Lung (tissue), 12 donors: ENCODE measurements around the gene CTRB2. TPM values are rescaled to one million over a fixed set of nuclear protein-coding genes. Genes with fewer than 3 reads are reported as not detected.

Experiments used
- ATAC-seq: fragments of 200-7000 bp; cut with Tn5 transposase; one replicate; pipeline ENCODE4 v1.9.1; 2020; ENCODE audit warnings: moderate number of reproducible peaks; ENCODE audit not compliant: insufficient read depth, low FRiP score
- DNase-seq, 3 donors: peaks; one replicate each; pipeline ENCODE4 v3.0.0-alpha.2; 2013 to 2017
- H3K27ac ChIP-seq, 2 donors: one replicate each; pipeline ENCODE4 v1.5.1; 2013; ENCODE audit warnings: mild to moderate bottlenecking in 2 of 2, moderate library complexity in 2 of 2, control low read depth in 1 of 2, inconsistent platforms in 1 of 2, low read depth in 1 of 2, low read length in 1 of 2
- H3K27me3 ChIP-seq, 3 donors: one replicate each; pipeline ENCODE4 v1.5.1; 2013; ENCODE audit warnings: low read length in 2 of 3; ENCODE audit not compliant: control insufficient read depth in 3 of 3, insufficient read depth in 3 of 3
- H3K36me3 ChIP-seq, 4 donors: one replicate each; pipeline ENCODE4 v1.5.1; 2013; ENCODE audit warnings: low read length in 4 of 4, mild to moderate bottlenecking in 1 of 4, moderate library complexity in 1 of 4; ENCODE audit not compliant: control insufficient read depth in 4 of 4, insufficient read depth in 4 of 4
- H3K4me1 ChIP-seq, 5 donors: one replicate each; pipeline ENCODE4 v1.5.1; 2013; ENCODE audit warnings: low read length in 5 of 5, mild to moderate bottlenecking in 2 of 5, moderate library complexity in 1 of 5; ENCODE audit not compliant: control insufficient read depth in 5 of 5, insufficient read depth in 5 of 5
- H3K4me3 ChIP-seq: one replicate; pipeline ENCODE4 v1.5.1; 2013; ENCODE audit warnings: mild to moderate bottlenecking, control low read depth, moderate library complexity
- H3K9ac ChIP-seq, 2 donors: one replicate each; pipeline ENCODE4 v1.5.1; 2013; ENCODE audit warnings: low read length in 2 of 2, control low read depth in 1 of 2; ENCODE audit not compliant: insufficient read depth in 1 of 2
- H3K9me3 ChIP-seq, 4 donors: one replicate each; pipeline ENCODE4 v1.5.1; 2013; ENCODE audit warnings: low read length in 3 of 4, mild to moderate bottlenecking in 1 of 4, moderate library complexity in 1 of 4; ENCODE audit not compliant: control insufficient read depth in 4 of 4, insufficient read depth in 3 of 4
- WGBS, 2 donors: extraction: QIAGEN DNeasy Blood & Tissue Kit; methylation state at CpG; one replicate each; pipeline ENCODE4 v1.1.7; 2013; 5-methylcytosine and 5-hydroxymethylcytosine counted together
- polyA plus RNA-seq, 2 donors: library from polyadenylated mRNA; stranded (reverse); fragments of 200-250 nt; gene quantifications; one replicate each; pipeline ENCODE4 v1.2.1, GENCODE V29; 2013
- total RNA-seq, 2 donors: library from RNA; depleted of rRNA in 1 of 2; stranded (reverse); fragments of >200 nt in 1 of 2; gene quantifications; one replicate each; pipeline ENCODE4 v1.2.1, GENCODE V29; 2014 to 2021
- TF ChIP-seq, protein P1 (sequence below): IDR thresholded peaks from 2 replicates; pipeline ENCODE4 v1.5.1; 2012; ENCODE audit warnings: mild to moderate bottlenecking; ENCODE audit errors: control extremely low read depth, extremely low read depth
- donor health status: control.
- donor health status: control.
- donor health status: Bipolar disorder and iron deficiency.
- donor health status: healthy.
- donor health status: DM: yes; HTN: yes; CAD: no.

Gene CTRB2
- total and polyA plus RNA-seq, 4 donors = 0.65 to 14.6 (median 1.3) TPM; not detected in 1

DNA sequence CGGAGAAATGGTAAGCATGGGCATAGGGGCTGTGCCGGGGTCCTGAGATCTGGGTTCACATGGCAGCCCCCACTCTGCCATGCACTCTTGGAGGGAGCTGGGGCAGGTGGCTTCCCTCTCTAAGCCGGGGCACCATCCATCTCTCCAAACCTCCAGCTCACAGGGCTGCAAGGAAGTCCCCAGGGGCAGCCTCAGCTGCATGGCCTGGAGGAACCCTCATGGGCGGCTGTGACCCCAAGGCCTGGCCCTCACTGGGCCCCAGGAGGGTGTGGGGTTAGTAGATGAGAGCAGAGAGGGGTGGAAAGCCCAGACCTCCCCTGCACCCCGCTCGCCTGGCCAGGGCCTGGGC is 2.6 kb downstream of the CTRB2 start:
- no peak overlapping the region for H3K27ac ChIP-seq
- 96% methylated on average over 4 to 6 of the region's 6 CpGs for WGBS, 2 donors
- no peak overlapping the region for H3K9ac ChIP-seq
- no peaks in the 10 kb centered on the region for H3K36me3 ChIP-seq
- no peak overlapping the region for H3K4me3 ChIP-seq
- TF ChIP-seq, protein P1, sequence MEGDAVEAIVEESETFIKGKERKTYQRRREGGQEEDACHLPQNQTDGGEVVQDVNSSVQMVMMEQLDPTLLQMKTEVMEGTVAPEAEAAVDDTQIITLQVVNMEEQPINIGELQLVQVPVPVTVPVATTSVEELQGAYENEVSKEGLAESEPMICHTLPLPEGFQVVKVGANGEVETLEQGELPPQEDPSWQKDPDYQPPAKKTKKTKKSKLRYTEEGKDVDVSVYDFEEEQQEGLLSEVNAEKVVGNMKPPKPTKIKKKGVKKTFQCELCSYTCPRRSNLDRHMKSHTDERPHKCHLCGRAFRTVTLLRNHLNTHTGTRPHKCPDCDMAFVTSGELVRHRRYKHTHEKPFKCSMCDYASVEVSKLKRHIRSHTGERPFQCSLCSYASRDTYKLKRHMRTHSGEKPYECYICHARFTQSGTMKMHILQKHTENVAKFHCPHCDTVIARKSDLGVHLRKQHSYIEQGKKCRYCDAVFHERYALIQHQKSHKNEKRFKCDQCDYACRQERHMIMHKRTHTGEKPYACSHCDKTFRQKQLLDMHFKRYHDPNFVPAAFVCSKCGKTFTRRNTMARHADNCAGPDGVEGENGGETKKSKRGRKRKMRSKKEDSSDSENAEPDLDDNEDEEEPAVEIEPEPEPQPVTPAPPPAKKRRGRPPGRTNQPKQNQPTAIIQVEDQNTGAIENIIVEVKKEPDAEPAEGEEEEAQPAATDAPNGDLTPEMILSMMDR = no peak
- ATAC-seq (no peak), DNase-seq (no peak)
- no peaks in the 10 kb centered on the region for H3K4me1 ChIP-seq
- no peaks in the 10 kb centered on the region for H3K9me3 ChIP-seq
- H3K27me3 ChIP-seq = no peaks in the 10 kb centered on the region

DNA sequence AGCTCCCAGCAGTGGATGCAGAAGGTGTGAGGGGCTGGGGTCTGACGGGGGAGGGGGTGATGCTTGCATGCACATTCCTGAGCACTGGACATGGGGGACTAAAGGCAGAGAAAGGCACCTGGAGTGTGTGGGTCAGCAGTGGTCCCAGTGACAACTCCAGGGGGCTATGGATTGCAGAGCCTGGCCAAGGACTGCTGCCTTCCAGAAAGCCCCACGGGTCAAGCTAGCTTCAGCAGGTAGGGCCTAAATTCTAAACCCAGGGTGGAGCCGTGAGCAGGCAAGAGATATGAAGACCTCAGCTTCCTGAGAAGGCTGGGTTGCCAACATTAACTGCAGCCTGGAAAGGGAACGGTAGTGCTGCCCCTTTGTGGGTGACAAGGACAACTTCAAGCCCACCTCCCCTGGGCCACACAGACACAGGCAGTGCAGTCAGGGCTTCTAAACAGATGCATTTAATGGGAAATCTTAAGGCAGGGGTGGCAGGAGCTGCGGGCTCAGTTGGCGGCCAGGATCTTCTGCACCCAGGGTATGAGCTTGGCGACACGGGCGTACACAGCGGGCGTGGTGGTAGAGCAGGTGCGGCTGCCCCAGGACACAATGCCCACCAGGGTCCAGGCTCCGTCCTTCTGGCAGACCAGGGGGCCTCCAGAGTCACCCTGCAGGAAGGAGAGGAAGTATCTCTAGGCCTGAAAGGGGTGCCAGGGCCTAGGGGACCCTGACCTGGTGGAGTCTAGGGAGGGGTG is 3.1 kb downstream of the CTRB2 start:
- Histone ChIP-seq H3K9me3 (no peaks in the 10 kb centered on the region), H3K36me3 (no peaks in the 10 kb centered on the region), H3K9ac (no peak overlapping the region), H3K4me1 (no peaks in the 10 kb centered on the region), H3K4me3 (no peak overlapping the region), H3K27me3 (no peaks in the 10 kb centered on the region), H3K27ac (no peak overlapping the region)
- 78 to 84% methylated on average over 12 to 13 of the region's 13 CpGs for whole genome bisulfite sequencing, 2 donors
- no peak for DNase-seq
- ATAC-seq = no peak
- TF ChIP-seq, protein P1 = no peak

GRCh38 chr16:75203096-75203495 is 3.9 kb downstream of the CTRB2 start:
- WGBS, 2 donors = 91 to 96% methylated on average over 12 of the region's 12 CpGs
- no peak overlapping the region for H3K9ac ChIP-seq
- no peak overlapping the region for H3K27ac ChIP-seq
- peaks cover 0 to 3% (median 0%) of the 10 kb centered on the region in 5 donors for H3K4me1 ChIP-seq
- H3K9me3 ChIP-seq = no peaks in the 10 kb centered on the region
- H3K4me3 ChIP-seq = no peak overlapping the region
- DNase-seq (no peak), ATAC-seq (no peak)
- no peaks in the 10 kb centered on the region for H3K36me3 ChIP-seq
- TF ChIP-seq, protein P1 = no peak
- H3K27me3 ChIP-seq = no peaks in the 10 kb centered on the region
